HEK293 (cell line): ENCODE data around the gene CD2BP2.

Experiments
- KLF17 ChIP-seq: fragments of 450-650 bp; formaldehyde crosslinking; IDR thresholded peaks from 2 replicates; pipeline ENCODE4 v1.5.1; 2016; ENCODE audit warnings: missing biosample characterization, missing genetic modification characterization
- MYNN ChIP-seq: fragments of 450-650 bp; formaldehyde crosslinking; IDR thresholded peaks from 2 replicates; pipeline ENCODE4 v1.5.1; 2016; ENCODE audit warnings: missing biosample characterization, missing genetic modification characterization, borderline replicate concordance
- PATZ1 ChIP-seq: fragments of 450-650 bp; formaldehyde crosslinking; IDR thresholded peaks from 2 replicates; pipeline ENCODE4 v1.5.1; 2016; ENCODE audit warnings: missing biosample characterization, missing genetic modification characterization
- PRDM1 ChIP-seq: fragments of 450-650 bp; formaldehyde crosslinking; IDR thresholded peaks from 2 replicates; pipeline ENCODE4; 2016; ENCODE audit warnings: missing biosample characterization, missing genetic modification characterization
- PRDM10 ChIP-seq: fragments of 450-650 bp; formaldehyde crosslinking; IDR thresholded peaks from 2 replicates; pipeline ENCODE4 v1.5.1; 2016; ENCODE audit warnings: missing biosample characterization, missing genetic modification characterization
- SETDB1 ChIP-seq: IDR thresholded peaks from one replicate; pipeline ENCODE4 v1.6.1; 2017; ENCODE audit warnings: mild to moderate bottlenecking, low read length, moderate library complexity, mixed read lengths; ENCODE audit not compliant: insufficient read length
- SP2 ChIP-seq: fragments of 450-650 bp; formaldehyde crosslinking; IDR thresholded peaks from 2 replicates; pipeline ENCODE4 v1.5.1; 2016; ENCODE audit warnings: missing biosample characterization, missing genetic modification characterization
- SP3 ChIP-seq: fragments of 450-650 bp; formaldehyde crosslinking; IDR thresholded peaks from 2 replicates; pipeline ENCODE4 v1.5.1; 2016; ENCODE audit warnings: missing biosample characterization, missing genetic modification characterization
- TRIM28 ChIP-seq: IDR thresholded peaks from 2 replicates; pipeline ENCODE4 v1.6.1; 2011; ENCODE audit warnings: low read length, control low read depth, borderline replicate concordance
- ZBTB17 ChIP-seq: fragments of 450-650 bp; formaldehyde crosslinking; IDR thresholded peaks from 2 replicates; pipeline ENCODE4 v1.5.1; 2016; ENCODE audit warnings: missing biosample characterization, missing genetic modification characterization
- ZBTB6 ChIP-seq: fragments of 450-650 bp; formaldehyde crosslinking; IDR thresholded peaks from 2 replicates; pipeline ENCODE4 v1.5.1; 2017; ENCODE audit warnings: missing biosample characterization, missing genetic modification characterization
- ZBTB7A ChIP-seq: fragments of 450-650 bp; formaldehyde crosslinking; IDR thresholded peaks from 2 replicates; pipeline ENCODE4 v1.5.1; 2016; ENCODE audit warnings: low read depth, missing biosample characterization, missing genetic modification characterization
- ZBTB8A ChIP-seq: fragments of 450-650 bp; formaldehyde crosslinking; IDR thresholded peaks from 2 replicates; pipeline ENCODE4 v1.5.1; 2016; ENCODE audit warnings: missing biosample characterization, missing genetic modification characterization
- ZFP69B ChIP-seq: fragments of 450-650 bp; formaldehyde crosslinking; IDR thresholded peaks from 2 replicates; pipeline ENCODE4 v1.5.1; 2016; ENCODE audit warnings: missing biosample characterization, missing genetic modification characterization
- ZNF10 ChIP-seq: fragments of 450-650 bp; formaldehyde crosslinking; IDR thresholded peaks from 2 replicates; pipeline ENCODE4 v1.5.1; 2017; ENCODE audit warnings: missing biosample characterization, missing genetic modification characterization
- ZNF146 ChIP-seq: fragments of 450-650 bp; formaldehyde crosslinking; IDR thresholded peaks from 2 replicates; pipeline ENCODE4 v1.5.1; 2016; ENCODE audit warnings: missing biosample characterization, missing genetic modification characterization
- ZNF324 ChIP-seq: fragments of 450-650 bp; formaldehyde crosslinking; IDR thresholded peaks from 2 replicates; pipeline ENCODE4 v1.5.1; 2016; ENCODE audit warnings: missing biosample characterization, missing genetic modification characterization
- ZNF335 ChIP-seq: fragments of 450-650 bp; formaldehyde crosslinking; conservative IDR thresholded peaks from 2 replicates; pipeline ENCODE4 v1.5.1; 2016; ENCODE audit warnings: missing biosample characterization, missing genetic modification characterization
- ZNF341 ChIP-seq: fragments of 450-650 bp; formaldehyde crosslinking; IDR thresholded peaks from 2 replicates; pipeline ENCODE4; 2016; ENCODE audit warnings: low read depth, missing biosample characterization, missing genetic modification characterization
- ZNF416 ChIP-seq: fragments of 450-650 bp; formaldehyde crosslinking; IDR thresholded peaks from 2 replicates; pipeline ENCODE4 v1.5.1; 2016; ENCODE audit warnings: missing biosample characterization, missing genetic modification characterization
- ZNF501 ChIP-seq: fragments of 450-650 bp; formaldehyde crosslinking; IDR thresholded peaks from 2 replicates; pipeline ENCODE4 v1.5.1; 2016; ENCODE audit warnings: missing biosample characterization, missing genetic modification characterization
- ZNF560 ChIP-seq: fragments of 450-650 bp; formaldehyde crosslinking; IDR thresholded peaks from 2 replicates; pipeline ENCODE4 v1.5.1; 2017; ENCODE audit warnings: missing biosample characterization, missing genetic modification characterization, borderline replicate concordance
- ZNF596 ChIP-seq: fragments of 450-650 bp; IDR thresholded peaks from 2 replicates; pipeline ENCODE4 v1.5.0; 2018; ENCODE audit warnings: missing biosample characterization, mild to moderate bottlenecking, missing genetic modification characterization, moderate library complexity
- ZNF600 ChIP-seq: fragments of 450-650 bp; formaldehyde crosslinking; IDR thresholded peaks from 2 replicates; pipeline ENCODE4 v1.5.1; 2016; ENCODE audit warnings: missing biosample characterization, missing genetic modification characterization
- ZNF639 ChIP-seq: fragments of 450-650 bp; formaldehyde crosslinking; IDR thresholded peaks from 2 replicates; pipeline ENCODE4 v1.5.1; 2016; ENCODE audit warnings: missing biosample characterization, missing genetic modification characterization
- ZNF645 ChIP-seq: fragments of 450-650 bp; formaldehyde crosslinking; IDR thresholded peaks from 2 replicates; pipeline ENCODE4; 2016; ENCODE audit warnings: missing biosample characterization, missing genetic modification characterization
- ZNF654 ChIP-seq: fragments of 450-650 bp; formaldehyde crosslinking; IDR thresholded peaks from 2 replicates; pipeline ENCODE4 v1.5.1; 2016; ENCODE audit warnings: low read depth, missing biosample characterization, missing genetic modification characterization
- ZNF658 ChIP-seq: fragments of 450-650 bp; formaldehyde crosslinking; IDR thresholded peaks from 2 replicates; pipeline ENCODE4; 2016; ENCODE audit warnings: missing biosample characterization, missing genetic modification characterization
- ZNF76 ChIP-seq: fragments of 450-650 bp; formaldehyde crosslinking; IDR thresholded peaks from 2 replicates; pipeline ENCODE4; 2016; ENCODE audit warnings: low read depth, missing biosample characterization, missing genetic modification characterization, borderline replicate concordance
- ZNF777 ChIP-seq: fragments of 450-650 bp; formaldehyde crosslinking; IDR thresholded peaks from 2 replicates; pipeline ENCODE4 v1.5.1; 2017; ENCODE audit warnings: missing biosample characterization, missing genetic modification characterization, borderline replicate concordance

Gene CD2BP2

GRCh38 chr16:30395992-30396585 lies 41.0 kb upstream of the CD2BP2 start (continued):
- peak; percentile 82 for TF ChIP-seq PRDM10 (tag by site-specific recombination)
- TF ChIP-seq SP3 (tag by site-specific recombination) = peak; percentile 35; the same call in 1 of the 2 replicates
- no peak for TF ChIP-seq ZNF654
- TF ChIP-seq ZNF596 (tag by site-specific recombination) = no peak
- no peak for TF ChIP-seq ZNF658
- 0 out of 2 replicates have a peak, but pooled peaks have one; percentile 53 for TF ChIP-seq MYNN (tag by site-specific recombination)
- TF ChIP-seq ZNF560 = no peak
- TF ChIP-seq ZNF76 = peak; percentile 80
- peak; percentile 11; the same call in 1 of the 2 replicates for TF ChIP-seq KLF17 (tag by site-specific recombination)
- 0 out of 2 replicates have a peak, but pooled peaks have one; percentile 40 for TF ChIP-seq ZNF146 (tag by site-specific recombination)
- TF ChIP-seq ZBTB6 (tag by site-specific recombination) = no peak
- no peak for TF ChIP-seq ZNF645 (tag by site-specific recombination)
- peak; percentile 72 for TF ChIP-seq ZBTB8A (tag by site-specific recombination)
- peak; percentile 7; the same call in 1 of the 2 replicates for TF ChIP-seq ZNF324 (tag by site-specific recombination)
- no peak; the same call in 1 of the 2 replicates for TF ChIP-seq ZNF600 (tag by site-specific recombination)
- peak; percentile 4; the same call in 1 of the 2 replicates for TF ChIP-seq ZNF341 (tag by site-specific recombination)
- 0 out of 2 replicates have a peak, but pooled peaks have one; percentile 42 for TF ChIP-seq ZBTB7A (tag by site-specific recombination)
- peak; percentile 84; the same call in 1 of the 2 replicates for TF ChIP-seq TRIM28
- TF ChIP-seq ZBTB17 (tag by site-specific recombination) = peak; percentile 89
- TF ChIP-seq PATZ1 = peak; percentile 97
- TF ChIP-seq ZNF639 = peak; percentile 56; the same call in 1 of the 2 replicates
- 0 out of 2 replicates have a peak, but pooled peaks have one; percentile 38 for TF ChIP-seq ZNF501 (tag by site-specific recombination)
- 0 out of 2 replicates have a peak, but pooled peaks have one; percentile 18 for TF ChIP-seq ZNF416 (tag by site-specific recombination)
- TF ChIP-seq SETDB1 = no peak
- TF ChIP-seq SP2 (tag by site-specific recombination) = 0 out of 2 replicates have a peak, but pooled peaks have one; percentile 18
- TF ChIP-seq ZNF777 = no peak
- TF ChIP-seq ZFP69B (tag by site-specific recombination) = peak; percentile 48; the same call in 1 of the 2 replicates
- TF ChIP-seq ZNF10 = peak; percentile 47; the same call in 1 of the 2 replicates
- TF ChIP-seq PRDM1 = 0 out of 2 replicates have a peak, but pooled peaks have one; percentile 33
- peak; percentile 99 for TF ChIP-seq ZNF335 (tag by site-specific recombination)
